ENCODE data around the gene TRPV3.

DNA sequence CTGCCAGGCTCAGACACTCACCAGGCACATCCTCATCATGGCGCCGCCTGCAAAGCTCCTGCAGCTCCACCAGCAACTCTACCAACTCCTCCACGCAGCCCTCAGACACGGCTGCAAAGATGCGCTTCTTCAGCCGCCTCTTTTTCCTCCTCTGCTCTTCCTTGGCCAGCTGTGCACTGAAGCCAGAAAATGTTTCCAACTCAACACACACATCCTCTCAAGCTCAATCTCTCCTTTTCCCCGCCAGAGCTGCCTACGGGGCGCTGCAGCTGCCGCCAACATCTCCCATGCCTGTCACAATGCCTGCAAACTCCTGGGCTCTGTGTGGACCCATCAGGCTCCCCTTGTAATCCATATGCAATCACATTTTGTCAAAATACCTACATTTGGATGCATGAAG lies 14.2 kb downstream of the TRPV3 start:
- TF ChIP-seq, protein P1, sequence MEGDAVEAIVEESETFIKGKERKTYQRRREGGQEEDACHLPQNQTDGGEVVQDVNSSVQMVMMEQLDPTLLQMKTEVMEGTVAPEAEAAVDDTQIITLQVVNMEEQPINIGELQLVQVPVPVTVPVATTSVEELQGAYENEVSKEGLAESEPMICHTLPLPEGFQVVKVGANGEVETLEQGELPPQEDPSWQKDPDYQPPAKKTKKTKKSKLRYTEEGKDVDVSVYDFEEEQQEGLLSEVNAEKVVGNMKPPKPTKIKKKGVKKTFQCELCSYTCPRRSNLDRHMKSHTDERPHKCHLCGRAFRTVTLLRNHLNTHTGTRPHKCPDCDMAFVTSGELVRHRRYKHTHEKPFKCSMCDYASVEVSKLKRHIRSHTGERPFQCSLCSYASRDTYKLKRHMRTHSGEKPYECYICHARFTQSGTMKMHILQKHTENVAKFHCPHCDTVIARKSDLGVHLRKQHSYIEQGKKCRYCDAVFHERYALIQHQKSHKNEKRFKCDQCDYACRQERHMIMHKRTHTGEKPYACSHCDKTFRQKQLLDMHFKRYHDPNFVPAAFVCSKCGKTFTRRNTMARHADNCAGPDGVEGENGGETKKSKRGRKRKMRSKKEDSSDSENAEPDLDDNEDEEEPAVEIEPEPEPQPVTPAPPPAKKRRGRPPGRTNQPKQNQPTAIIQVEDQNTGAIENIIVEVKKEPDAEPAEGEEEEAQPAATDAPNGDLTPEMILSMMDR (conservative IDR thresholded peaks at IDR 0.05 in 1 of 2, IDR thresholded peaks at IDR 0.05 in 1 of 2; ENCODE audit: low read depth in 1 of 2, low read length in 2 of 2), result no peak
- TF ChIP-seq EZH2 (IDR thresholded peaks at IDR 0.05; ENCODE audit: low read length, missing control alignments), result no peak
